Liver (tissue), 3 donors: Measurements from ENCODE around the gene DNAH3.
"Not testable (repeated sequence)": the region's sequence is repeated elsewhere in the genome, so short reads cannot be mapped to it uniquely, and the experiment has no call there.

Experiments used
- ATF3 ChIP-seq: IDR thresholded peaks from 2 replicates; pipeline ENCODE4 v1.6.1; 2016; ENCODE audit warnings: antibody characterized with exemption
- GABPA ChIP-seq, 2 donors: IDR thresholded peaks in 1 of 2; conservative IDR thresholded peaks in 1 of 2; 2 replicates each; pipeline ENCODE4 v1.6.1; 2016; ENCODE audit warnings: antibody characterized with exemption in 2 of 2, mild to moderate bottlenecking in 1 of 2, moderate library complexity in 1 of 2
- JUND ChIP-seq, 2 donors: IDR thresholded peaks; 2 replicates each; pipeline ENCODE4 v1.6.1; 2016; ENCODE audit warnings: antibody characterized with exemption in 2 of 2
- REST ChIP-seq: IDR thresholded peaks from 2 replicates; pipeline ENCODE4 v1.6.1; 2016; ENCODE audit warnings: antibody characterized with exemption, mild to moderate bottlenecking
- ZBTB33 ChIP-seq: IDR thresholded peaks from 2 replicates; pipeline ENCODE4 v1.6.1; 2016; ENCODE audit warnings: antibody characterized with exemption
- TF ChIP-seq, protein P1 (sequence below): fragments of 150-350 bp; IDR thresholded peaks from 2 replicates; pipeline ENCODE4 v1.5.1; 2017; ENCODE audit warnings: improper control_type of control experiment, low read depth, low read length; ENCODE audit not compliant: missing input control
- TF ChIP-seq, protein P2 (sequence below): IDR thresholded peaks from 2 replicates; pipeline ENCODE4 v1.6.1; 2016; ENCODE audit warnings: antibody characterized with exemption
- donor health status: healthy.
- donor health status: healthy.

GRCh38 chr16:21055738-21056137 is 94.9 kb downstream of the DNAH3 start:
- not testable (repeated sequence) for TF ChIP-seq REST; JUND (IDR thresholded peaks at IDR 0.05); ATF3; GABPA (IDR thresholded peaks at IDR 0.05 in 1 of 2, conservative IDR thresholded peaks at IDR 0.05 in 1 of 2); ZBTB33
- TF ChIP-seq, protein P1, sequence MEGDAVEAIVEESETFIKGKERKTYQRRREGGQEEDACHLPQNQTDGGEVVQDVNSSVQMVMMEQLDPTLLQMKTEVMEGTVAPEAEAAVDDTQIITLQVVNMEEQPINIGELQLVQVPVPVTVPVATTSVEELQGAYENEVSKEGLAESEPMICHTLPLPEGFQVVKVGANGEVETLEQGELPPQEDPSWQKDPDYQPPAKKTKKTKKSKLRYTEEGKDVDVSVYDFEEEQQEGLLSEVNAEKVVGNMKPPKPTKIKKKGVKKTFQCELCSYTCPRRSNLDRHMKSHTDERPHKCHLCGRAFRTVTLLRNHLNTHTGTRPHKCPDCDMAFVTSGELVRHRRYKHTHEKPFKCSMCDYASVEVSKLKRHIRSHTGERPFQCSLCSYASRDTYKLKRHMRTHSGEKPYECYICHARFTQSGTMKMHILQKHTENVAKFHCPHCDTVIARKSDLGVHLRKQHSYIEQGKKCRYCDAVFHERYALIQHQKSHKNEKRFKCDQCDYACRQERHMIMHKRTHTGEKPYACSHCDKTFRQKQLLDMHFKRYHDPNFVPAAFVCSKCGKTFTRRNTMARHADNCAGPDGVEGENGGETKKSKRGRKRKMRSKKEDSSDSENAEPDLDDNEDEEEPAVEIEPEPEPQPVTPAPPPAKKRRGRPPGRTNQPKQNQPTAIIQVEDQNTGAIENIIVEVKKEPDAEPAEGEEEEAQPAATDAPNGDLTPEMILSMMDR = not testable (repeated sequence)
- TF ChIP-seq, protein P2, sequence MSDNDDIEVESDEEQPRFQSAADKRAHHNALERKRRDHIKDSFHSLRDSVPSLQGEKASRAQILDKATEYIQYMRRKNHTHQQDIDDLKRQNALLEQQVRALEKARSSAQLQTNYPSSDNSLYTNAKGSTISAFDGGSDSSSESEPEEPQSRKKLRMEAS = not testable (repeated sequence)
